HG02623 (cell line): ENCODE measurements around the gene DDX39A.
"Not testable (repeated sequence)": the region's sequence is repeated elsewhere in the genome, so short reads cannot be mapped to it uniquely, and the experiment has no call there.

Experiments
- ATAC-seq: cut with Tn5 transposase; IDR thresholded peaks from one replicate; pipeline ENCODE4 v1.9.1; 2021; ENCODE audit warnings: moderate library complexity; ENCODE audit not compliant: unreplicated experiment

The DDX39A gene

GRCh38 chr19:14391156-14391821 is 27.9 kb downstream of the DDX39A start:
- no peak for ATAC-seq

DNA sequence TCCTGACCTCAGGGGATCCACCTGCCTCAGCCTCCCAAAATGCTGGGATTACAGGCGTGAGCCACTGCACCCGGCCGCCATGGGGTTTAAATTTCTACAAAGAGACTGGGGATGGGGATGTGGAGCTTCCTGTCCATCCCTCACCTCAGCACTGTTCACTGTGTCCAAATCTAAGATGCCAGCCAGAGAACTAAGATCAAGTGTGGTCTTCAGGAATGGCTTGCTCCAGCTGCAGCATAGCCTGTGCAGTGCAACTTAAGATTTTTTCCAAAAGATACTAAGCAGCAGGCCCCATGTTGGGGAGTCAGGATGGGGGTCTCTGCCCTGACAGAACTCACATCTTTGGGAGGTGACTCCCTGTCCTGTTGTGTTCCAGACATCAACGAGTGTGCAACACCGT is 28.6 kb downstream of the DDX39A start:
- ATAC-seq: no peak

GRCh38 chr19:14385492-14385891 is 33.6 kb downstream of the DDX39A start:
- ATAC-seq: no peak

- ATAC-seq: no peak
These were observed 35.2 kb downstream of the DDX39A start for GRCh38 chr19:14383661-14384555.

DNA sequence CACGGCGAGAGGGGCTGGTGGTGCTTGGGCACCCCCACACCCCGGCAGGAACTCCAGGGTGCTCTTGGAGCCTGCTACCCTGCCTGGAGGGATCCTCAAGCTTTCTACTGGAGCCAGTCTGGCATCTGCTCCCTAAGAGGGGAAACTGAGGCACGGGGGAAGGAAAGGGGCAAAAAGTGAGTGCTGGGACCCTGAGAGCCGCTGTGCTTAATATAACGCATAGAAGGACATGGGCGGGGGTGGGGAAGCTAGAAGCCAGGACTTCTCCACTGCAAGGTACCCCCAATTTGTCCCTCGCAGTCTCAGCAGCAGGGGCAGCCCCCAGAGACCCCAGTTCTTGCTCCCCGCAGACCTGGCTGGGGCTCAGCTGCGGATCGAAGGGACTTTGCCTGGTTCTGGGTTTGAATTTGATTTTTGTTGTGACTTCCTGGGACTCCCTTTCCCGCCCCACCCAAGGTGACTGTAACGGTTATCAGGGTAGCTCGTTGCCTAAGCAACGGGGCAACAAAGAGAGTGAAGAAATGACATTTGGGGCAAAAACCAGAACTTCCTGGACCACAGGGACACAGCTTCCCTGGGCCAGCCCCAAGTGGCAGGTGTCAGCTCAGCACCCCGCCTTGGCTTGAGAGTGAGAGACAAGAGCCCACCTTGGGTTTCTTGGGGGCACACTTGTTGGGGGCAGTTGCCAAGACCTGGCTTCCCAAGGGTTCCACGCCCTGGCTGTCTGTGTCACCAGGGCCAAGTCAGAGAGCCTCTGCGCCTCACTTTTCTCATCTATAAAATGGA is 37.3 kb downstream of the DDX39A start:
- no peak for ATAC-seq

DNA sequence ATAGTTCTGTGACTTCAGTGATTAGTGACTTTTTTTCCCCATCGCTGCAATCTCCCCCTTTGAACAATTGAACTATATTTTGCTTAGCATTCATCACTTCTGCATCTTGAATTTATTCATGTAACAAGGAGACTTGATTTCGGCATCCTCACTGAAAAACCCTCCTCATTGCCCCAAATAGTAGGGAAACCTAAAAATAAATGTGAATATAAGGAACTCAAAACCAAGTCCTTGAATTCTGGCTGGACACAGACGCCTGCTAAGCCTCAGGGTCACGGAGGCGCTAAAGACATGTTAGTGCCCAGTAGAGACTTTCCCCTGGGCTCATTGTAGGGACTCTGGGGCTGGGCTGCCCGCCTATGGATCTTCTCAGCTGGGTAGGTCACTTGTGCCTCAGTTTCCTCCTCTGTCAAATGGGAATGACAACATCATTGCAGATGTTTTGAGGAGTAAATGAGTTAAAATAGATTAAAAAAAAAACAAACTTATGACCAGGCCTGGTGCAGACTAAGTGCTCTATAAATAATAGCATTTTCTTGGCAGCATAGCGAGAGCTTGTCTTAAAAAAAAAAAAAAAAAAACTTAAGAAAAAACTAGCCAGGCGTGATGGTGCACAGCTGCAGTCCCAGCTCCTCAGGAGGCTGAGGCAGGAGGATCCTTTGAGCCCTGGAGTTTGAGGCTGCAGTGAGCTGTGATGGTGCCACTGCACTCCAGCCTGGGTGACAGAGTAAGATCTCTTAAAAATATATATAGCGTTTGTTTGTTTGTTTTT is 39.7 kb downstream of the DDX39A start:
- ATAC-seq: no peak

DNA sequence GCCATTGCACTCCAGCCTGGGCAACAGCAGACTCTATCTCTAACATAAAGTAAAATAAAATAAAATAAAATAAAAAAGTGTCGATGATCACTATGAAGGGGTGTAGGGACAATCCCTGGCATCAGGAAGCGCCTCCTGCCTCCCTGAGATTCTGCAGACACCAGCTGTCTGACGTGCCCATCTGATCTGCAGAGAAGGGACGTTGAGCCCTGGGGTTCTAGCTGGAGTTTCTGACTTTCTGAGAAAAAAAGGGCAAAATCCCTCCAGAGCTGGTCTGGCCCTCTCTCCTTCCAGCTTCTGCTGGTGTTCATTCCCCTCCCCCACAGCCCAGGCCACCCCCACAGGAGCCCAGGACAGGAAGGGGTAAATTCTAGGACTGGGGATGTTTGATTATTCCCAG is 40.3 kb downstream of the DDX39A start:
- no peak for ATAC-seq

GRCh38 chr19:14377883-14378328 is 41.2 kb downstream of the DDX39A start:
- no peak for ATAC-seq

GRCh38 chr19:14375582-14376291 is 43.4 kb downstream of the DDX39A start:
- ATAC-seq: no peak

- ATAC-seq: no peak
These were observed 44.0 kb downstream of the DDX39A start for GRCh38 chr19:14375055-14375581.

GRCh38 chr19:14374313-14374712 is 44.8 kb downstream of the DDX39A start:
- ATAC-seq: not testable (repeated sequence)

DNA sequence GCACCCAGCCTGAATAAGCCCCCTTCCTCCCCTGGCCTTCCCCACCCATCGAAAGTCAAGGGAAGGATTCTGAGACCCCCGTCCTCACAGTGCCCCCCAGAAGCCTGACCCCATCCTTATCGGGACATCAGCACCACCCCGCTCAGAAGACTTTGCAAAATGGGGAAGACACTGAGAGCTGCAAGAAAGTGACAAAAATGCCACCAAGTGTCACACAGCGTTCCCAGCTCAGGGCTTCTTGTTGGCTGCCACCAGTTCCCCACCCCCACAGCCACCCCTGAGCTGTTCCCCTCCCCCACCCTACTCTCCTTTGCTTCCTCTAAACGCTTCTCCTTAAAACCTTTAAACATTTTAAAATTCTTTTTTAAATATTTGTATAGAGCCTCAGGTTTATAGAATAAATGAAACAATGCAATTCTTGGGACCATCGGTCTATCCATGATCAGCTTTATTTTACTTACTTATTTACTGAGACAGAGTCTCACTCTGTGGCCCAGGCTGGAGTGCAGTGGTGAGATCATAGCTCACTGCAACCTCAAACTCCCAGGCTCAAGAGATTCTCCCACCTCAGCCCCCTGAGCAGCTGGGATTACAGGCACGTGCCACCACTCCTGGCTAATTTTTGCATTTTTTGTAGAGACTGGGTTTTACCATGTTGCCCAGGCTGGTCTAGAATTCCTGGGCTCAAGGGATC is 46.6 kb downstream of the DDX39A start:
- not testable (repeated sequence) for ATAC-seq

GRCh38 chr19:14371301-14371821 is 47.8 kb downstream of the DDX39A start:
- ATAC-seq: no peak

DNA sequence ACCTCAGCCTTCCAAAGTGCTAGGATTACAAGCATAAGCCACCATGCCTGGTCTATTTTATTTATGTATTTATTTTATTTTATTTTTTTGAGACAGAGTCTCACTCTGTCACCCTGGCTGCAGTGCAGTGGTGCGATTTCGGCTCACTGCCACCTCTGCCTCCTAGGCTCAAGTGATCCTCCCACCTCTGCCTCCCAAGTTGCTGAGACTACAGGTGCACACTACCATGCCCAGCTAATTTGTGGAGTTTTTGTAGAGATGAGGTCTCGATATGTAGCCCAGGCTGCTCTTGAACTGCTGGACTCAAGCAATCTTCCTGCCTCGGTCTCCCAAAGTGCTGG is 48.2 kb downstream of the DDX39A start:
- ATAC-seq: no peak

- no peak for ATAC-seq
These were observed 48.8 kb downstream of the DDX39A start for GRCh38 chr19:14370169-14370939.

DNA sequence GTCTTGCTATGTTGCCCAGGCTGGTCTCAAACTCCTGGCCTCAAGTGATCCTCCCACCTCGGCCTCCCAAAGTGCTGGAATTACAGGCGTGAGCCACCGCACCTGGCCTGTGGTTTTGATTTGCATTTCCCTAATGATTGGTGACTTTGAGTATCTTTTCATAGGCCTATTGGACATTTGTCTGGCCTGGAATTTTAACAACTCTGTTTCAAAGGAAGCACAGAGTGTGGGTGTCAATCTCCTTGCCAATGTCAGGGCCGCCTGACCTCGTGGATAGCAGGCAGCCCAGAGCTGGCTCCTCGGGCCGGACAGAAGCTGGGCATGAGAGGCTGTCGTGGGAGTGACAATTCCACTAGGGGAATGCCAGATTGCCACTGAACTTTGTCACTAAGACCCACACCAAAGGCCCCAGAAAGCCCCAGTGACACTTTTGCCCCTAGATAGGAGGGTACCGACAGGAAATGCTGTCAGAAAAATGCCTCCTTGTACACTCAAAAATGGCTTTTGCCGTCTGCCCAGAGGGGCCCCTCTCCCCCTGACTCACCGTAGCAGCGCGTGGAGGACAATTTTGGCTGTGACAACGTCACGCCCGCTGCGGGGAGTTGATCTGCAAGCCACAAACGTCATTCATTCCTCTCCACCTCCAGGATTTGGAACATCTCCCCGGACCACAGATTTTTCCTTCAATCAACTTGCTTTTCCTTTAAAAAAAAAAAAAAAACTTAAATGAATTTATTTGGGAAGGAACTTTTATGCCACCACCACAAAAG is 49.6 kb downstream of the DDX39A start:
- no peak for ATAC-seq

GRCh38 chr19:14368011-14368513 is 51.1 kb downstream of the DDX39A start:
- no peak for ATAC-seq
